A673 (cell line): ENCODE results near the gene RAB3C. TPM values are rescaled to one million over a fixed set of nuclear protein-coding genes. Genes with fewer than 3 reads are reported as not detected.

Experiments used
- BruUV-seq: library from RNA; stranded (reverse); fragments of 400-500 nt; replicated peaks from 2 replicates; lab custom pipeline; 2021; lab: Mats Ljungman, UMichigan
- CTCF ChIA-PET: fragments of 300-600 bp; sonication (Branson Sonifier 250); formaldehyde crosslinking; loops from one replicate; lab custom pipeline; 2022; ENCODE audit warnings: antibody characterized with exemption; lab: Charles Lee
- POLR2A ChIA-PET: fragments of 300-600 bp; sonication (Branson Sonifier 250); formaldehyde crosslinking; loops from one replicate; lab custom pipeline; 2022; ENCODE audit warnings: antibody characterized with exemption; ENCODE audit not compliant: low non-redundant PET; lab: Charles Lee
- DNase-seq: peaks from one replicate; pipeline ENCODE4 v3.0.0-alpha.2; 2015; ENCODE audit warnings: low spot score
- H3K27ac ChIP-seq: fragments of 200-600 bp; sonication (generic); 2 replicates; pipeline ENCODE4 v1.5.1; 2016; ENCODE audit warnings: mixed run types, low read depth, mild to moderate bottlenecking, mixed read lengths, antibody characterized with exemption, low read length; ENCODE audit not compliant: poor library complexity, severe bottlenecking
- H3K27me3 ChIP-seq: fragments of 200-600 bp; sonication (generic); replicated peaks from 2 replicates; pipeline ENCODE4 v1.6.1; 2017; ENCODE audit warnings: mixed run types, low read depth, mild to moderate bottlenecking, mixed read lengths, antibody characterized with exemption, low read length; ENCODE audit not compliant: insufficient read depth, poor library complexity
- H3K36me3 ChIP-seq: fragments of 200-600 bp; sonication (generic); 2 replicates; pipeline ENCODE4 v1.6.1; 2016; ENCODE audit warnings: mixed run types, mild to moderate bottlenecking, mixed read lengths, antibody characterized with exemption, low read length; ENCODE audit not compliant: insufficient read depth, poor library complexity, severe bottlenecking
- H3K4me1 ChIP-seq: fragments of 200-600 bp; sonication (generic); 2 replicates; pipeline ENCODE4 v1.6.1; 2017; ENCODE audit warnings: mixed run types, mild to moderate bottlenecking, mixed read lengths, antibody characterized with exemption, low read length; ENCODE audit not compliant: insufficient read depth, poor library complexity, severe bottlenecking
- H3K4me3 ChIP-seq: fragments of 200-600 bp; sonication (generic); 2 replicates; pipeline ENCODE4 v1.5.1; 2016; ENCODE audit warnings: low read depth, mixed run types, mild to moderate bottlenecking, mixed read lengths, low read length; ENCODE audit not compliant: poor library complexity, severe bottlenecking
- H3K9me3 ChIP-seq: fragments of 200-600 bp; sonication (generic); 2 replicates; pipeline ENCODE4 v1.6.1; 2016; ENCODE audit warnings: mixed run types, low read depth, mild to moderate bottlenecking, mixed read lengths, antibody characterized with exemption, low read length; ENCODE audit not compliant: poor library complexity, severe bottlenecking
- CTCF ChIP-seq: fragments of 300-800, 200-600 bp; sonication (generic); conservative IDR thresholded peaks from 2 replicates; pipeline ENCODE4 v1.5.1; 2017; ENCODE audit warnings: low read depth, mild to moderate bottlenecking, antibody characterized with exemption, low read length, moderate library complexity, mixed read lengths
- EZH2 ChIP-seq: fragments of 200-600 bp; sonication (generic); IDR thresholded peaks from 2 replicates; pipeline ENCODE4 v1.6.1; 2017; ENCODE audit warnings: borderline replicate concordance, low read depth, mild to moderate bottlenecking, mixed read lengths, antibody characterized with exemption, low read length; ENCODE audit not compliant: poor library complexity, severe bottlenecking
- intact Hi-C: fragments of 100-400 bp; cut with micrococcal nuclease; formaldehyde crosslinking; loops from one replicate; pipeline ENCODE4 v1.10.0; 2022; ENCODE audit not compliant: unreplicated experiment
- total RNA-seq: library from RNA; stranded (reverse); gene quantifications from 2 replicates; pipeline ENCODE4 v1.2.3, GENCODE V29; 2021

Gene RAB3C
- total RNA-seq, 1 experiment from 2014 or later, result 0.64 TPM

GRCh38 chr5:58736214-58736613 is 153.3 kb downstream of the RAB3C start:
- no peak overlapping the region for H3K4me3 ChIP-seq
- intact Hi-C loops, result no loop called here
- H3K27ac ChIP-seq, result no peak overlapping the region
- POLR2A ChIA-PET, result no interaction called here
- BruUV-seq, result no TSS peak
- TF ChIP-seq CTCF (no peak), EZH2 (no peak)
- no peaks in the 10 kb centered on the region for H3K27me3 ChIP-seq
- no peak for DNase-seq
- CTCF ChIA-PET, result no interaction called here
- H3K36me3 ChIP-seq, result no peaks in the 10 kb centered on the region
- H3K4me1 ChIP-seq, result no peaks in the 10 kb centered on the region
- H3K9me3 ChIP-seq, result no peaks in the 10 kb centered on the region

- no TSS peak for BruUV-seq
Measured at GRCh38 chr5:58737671-58738070, 154.8 kb downstream of the RAB3C start.

GRCh38 chr5:58738336-58738735 is 155.5 kb downstream of the RAB3C start:
- intact Hi-C loops, result no loop called here
- POLR2A ChIA-PET, result no interaction called here
- Histone ChIP-seq H3K36me3 (no peaks in the 10 kb centered on the region), H3K27ac (no peak overlapping the region), H3K4me1 (no peaks in the 10 kb centered on the region), H3K9me3 (no peaks in the 10 kb centered on the region), H3K27me3 (no peaks in the 10 kb centered on the region), H3K4me3 (no peak overlapping the region)
- BruUV-seq, result no TSS peak
- CTCF ChIA-PET, result no interaction called here
- DNase-seq, result no peak
- TF ChIP-seq CTCF (no peak), EZH2 (no peak)

More at GRCh38 chr5:58737671-58738070, 154.8 kb downstream of the RAB3C start:
- no peak overlapping the region for H3K27ac ChIP-seq
- TF ChIP-seq CTCF (no peak), EZH2 (no peak)
- ChIA-PET POLR2A (no interaction called here), CTCF (no interaction called here)
- intact Hi-C loops, result no loop called here
- no peaks in the 10 kb centered on the region for H3K36me3 ChIP-seq
- H3K9me3 ChIP-seq, result no peaks in the 10 kb centered on the region
- no peaks in the 10 kb centered on the region for H3K4me1 ChIP-seq
- DNase-seq, result no peak
- no peaks in the 10 kb centered on the region for H3K27me3 ChIP-seq
- H3K4me3 ChIP-seq, result no peak overlapping the region
